ENCODE results near the gene CYP24A1. TPM values are rescaled to one million over a fixed set of nuclear protein-coding genes. Genes with fewer than 3 reads are reported as not detected.

Gene CYP24A1
- total RNA-seq, 4 donors from 2014 or later = 0.69 TPM; not detected in 3

DNA sequence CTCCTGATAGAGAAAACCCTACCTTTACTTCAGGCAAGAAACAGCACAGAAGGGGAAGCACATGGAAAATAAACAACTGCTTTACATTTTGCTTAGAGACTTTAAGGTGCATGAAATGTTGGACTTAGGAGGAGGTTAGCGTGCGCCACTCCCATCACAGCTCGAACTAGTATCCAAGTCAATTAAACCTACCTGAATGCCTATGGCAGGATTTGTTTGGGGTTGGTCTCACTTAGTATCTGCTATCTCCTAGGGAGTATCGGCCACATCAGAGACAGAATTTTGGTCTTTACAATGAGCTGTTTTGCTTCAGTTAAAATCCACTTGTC is 12.0 kb downstream of the CYP24A1 start:
- Histone ChIP-seq H3K4me1 (no peaks in the 10 kb centered on the region), H3K4me3 (no peak overlapping the region), H3K9me3 (no peaks in the 10 kb centered on the region), H3K36me3 (no peaks in the 10 kb centered on the region), H3K27ac (no peak overlapping the region), H3K27me3 (peaks cover 49% of the 10 kb centered on the region)
- 72 to 100% methylated on average over 3 to 4 of the region's 4 CpGs for WGBS, 2 donors (ENCODE audit: low coverage in 1 of 2)
- ATAC-seq = no peak
- TF ChIP-seq EP300 (IDR thresholded peaks at IDR 0.05) (no peak), POLR2A (IDR thresholded peaks at IDR 0.05) (no peak), POLR2AphosphoS5 (IDR thresholded peaks at IDR 0.05) (no peak)
- TF ChIP-seq, protein P1, sequence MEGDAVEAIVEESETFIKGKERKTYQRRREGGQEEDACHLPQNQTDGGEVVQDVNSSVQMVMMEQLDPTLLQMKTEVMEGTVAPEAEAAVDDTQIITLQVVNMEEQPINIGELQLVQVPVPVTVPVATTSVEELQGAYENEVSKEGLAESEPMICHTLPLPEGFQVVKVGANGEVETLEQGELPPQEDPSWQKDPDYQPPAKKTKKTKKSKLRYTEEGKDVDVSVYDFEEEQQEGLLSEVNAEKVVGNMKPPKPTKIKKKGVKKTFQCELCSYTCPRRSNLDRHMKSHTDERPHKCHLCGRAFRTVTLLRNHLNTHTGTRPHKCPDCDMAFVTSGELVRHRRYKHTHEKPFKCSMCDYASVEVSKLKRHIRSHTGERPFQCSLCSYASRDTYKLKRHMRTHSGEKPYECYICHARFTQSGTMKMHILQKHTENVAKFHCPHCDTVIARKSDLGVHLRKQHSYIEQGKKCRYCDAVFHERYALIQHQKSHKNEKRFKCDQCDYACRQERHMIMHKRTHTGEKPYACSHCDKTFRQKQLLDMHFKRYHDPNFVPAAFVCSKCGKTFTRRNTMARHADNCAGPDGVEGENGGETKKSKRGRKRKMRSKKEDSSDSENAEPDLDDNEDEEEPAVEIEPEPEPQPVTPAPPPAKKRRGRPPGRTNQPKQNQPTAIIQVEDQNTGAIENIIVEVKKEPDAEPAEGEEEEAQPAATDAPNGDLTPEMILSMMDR (IDR thresholded peaks at IDR 0.05) = no peak

DNA sequence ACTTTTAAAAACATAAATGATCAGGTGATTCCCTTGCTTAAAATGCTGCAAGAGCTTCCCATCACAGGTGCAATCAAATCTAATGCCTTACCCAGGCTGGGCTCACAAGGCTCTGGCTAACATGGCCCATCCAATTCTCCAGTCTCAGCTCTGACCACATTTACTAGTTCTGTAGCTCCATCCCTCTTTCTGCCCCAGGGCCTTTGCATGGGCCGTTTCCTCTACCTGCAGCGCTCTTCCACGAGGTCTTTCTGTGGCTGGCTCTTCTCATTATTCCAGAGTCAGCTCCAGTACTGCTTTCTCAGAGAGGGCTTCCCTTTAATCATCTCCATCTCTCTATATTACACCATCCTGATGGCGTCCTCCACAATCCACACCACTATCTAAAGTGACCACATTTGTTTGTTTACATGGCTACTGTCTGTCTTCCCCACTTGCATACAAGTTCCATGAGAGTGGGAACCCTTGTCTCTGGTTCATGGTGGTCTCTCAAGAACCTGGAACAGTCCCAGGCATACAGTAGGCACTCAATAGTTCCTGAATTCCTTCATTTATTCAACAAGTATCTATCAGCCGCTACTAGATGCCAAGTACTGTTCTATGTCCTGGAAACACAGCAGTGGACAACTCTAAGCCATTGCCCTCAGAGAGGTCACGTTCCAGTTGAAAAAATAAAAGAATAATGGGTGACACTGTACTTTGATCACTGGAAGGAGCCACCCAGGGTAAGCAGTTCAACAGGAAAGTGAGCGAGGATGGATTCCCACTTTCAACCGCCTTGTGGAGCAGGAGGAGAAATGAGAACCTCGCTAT is 12.6 kb downstream of the CYP24A1 start:
- no peaks in the 10 kb centered on the region for H3K9me3 ChIP-seq
- H3K4me3 ChIP-seq = no peak overlapping the region
- WGBS, 2 donors (ENCODE audit: low coverage in 1 of 2) = 73 to 88% methylated on average over 3 to 9 of the region's 9 CpGs
- ATAC-seq = no peak
- no peak for TF ChIP-seq POLR2AphosphoS5 (IDR thresholded peaks at IDR 0.05)
- TF ChIP-seq POLR2A (IDR thresholded peaks at IDR 0.05) = no peak
- TF ChIP-seq, protein P1 (IDR thresholded peaks at IDR 0.05) = no peak
- no peak for TF ChIP-seq EP300 (IDR thresholded peaks at IDR 0.05)
- H3K4me1 ChIP-seq = no peaks in the 10 kb centered on the region
- peaks cover 44% of the 10 kb centered on the region for H3K27me3 ChIP-seq
- no peaks in the 10 kb centered on the region for H3K36me3 ChIP-seq
- H3K27ac ChIP-seq = no peak overlapping the region

DNA sequence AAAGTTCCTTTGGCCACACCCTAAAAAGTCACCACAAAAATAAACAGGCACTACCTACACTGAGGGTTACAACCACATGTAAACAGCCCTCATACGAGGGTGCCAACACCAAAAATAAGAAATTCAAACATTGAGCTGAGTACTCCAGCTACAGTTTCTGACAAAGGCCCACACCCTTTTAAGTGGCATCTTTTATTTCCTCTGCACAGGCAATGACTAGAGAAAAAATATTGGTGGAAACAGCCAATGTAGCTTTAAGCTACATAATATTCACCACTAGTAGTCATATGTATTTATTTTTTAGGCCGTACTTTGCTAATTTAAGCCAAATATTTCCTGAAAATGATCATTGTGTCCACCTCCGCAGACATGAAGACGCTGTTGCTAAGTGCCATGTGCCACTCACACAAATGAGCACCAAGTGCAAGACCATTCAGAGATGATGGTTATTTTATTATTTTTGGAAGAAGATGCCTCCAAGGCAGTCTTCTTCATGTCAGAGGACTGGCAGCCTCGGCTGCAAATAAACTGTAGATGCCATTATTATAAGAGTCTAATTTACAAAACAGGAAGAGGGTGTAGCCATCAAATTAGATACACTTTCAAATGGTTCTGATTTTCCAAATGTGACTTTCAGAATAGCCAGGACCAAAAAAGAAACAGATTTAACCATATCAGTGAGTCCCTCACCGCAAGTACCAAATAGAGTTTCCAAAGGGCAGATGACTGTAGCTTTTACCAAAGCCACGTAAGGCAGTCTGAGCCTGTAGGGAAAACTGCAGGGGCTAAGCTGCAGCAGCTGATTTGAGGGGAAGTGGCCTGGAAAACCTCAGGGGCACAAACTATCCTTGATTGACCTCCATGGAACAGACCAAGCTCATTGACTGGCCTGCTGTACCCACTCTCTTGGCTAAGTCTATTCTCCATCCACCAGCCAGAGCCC is 13.4 kb downstream of the CYP24A1 start:
- no peak overlapping the region for H3K4me3 ChIP-seq
- WGBS, 2 donors (ENCODE audit: low coverage in 1 of 2) = 64 to 65% methylated on average over 6 to 7 of the region's 7 CpGs
- H3K27me3 ChIP-seq = peaks cover 35% of the 10 kb centered on the region
- no peak overlapping the region for H3K27ac ChIP-seq
- no peaks in the 10 kb centered on the region for H3K9me3 ChIP-seq
- H3K4me1 ChIP-seq = no peaks in the 10 kb centered on the region
- TF ChIP-seq, protein P1 (IDR thresholded peaks at IDR 0.05) = no peak
- no peak for TF ChIP-seq POLR2A (IDR thresholded peaks at IDR 0.05)
- TF ChIP-seq EP300 (IDR thresholded peaks at IDR 0.05) = no peak
- TF ChIP-seq POLR2AphosphoS5 (IDR thresholded peaks at IDR 0.05) = no peak
- no peak for ATAC-seq
- H3K36me3 ChIP-seq = no peaks in the 10 kb centered on the region

GRCh38 chr20:54158856-54159418 is 14.8 kb downstream of the CYP24A1 start:
- H3K27me3 ChIP-seq = peaks cover 23% of the 10 kb centered on the region
- H3K4me1 ChIP-seq = no peaks in the 10 kb centered on the region
- 84 to 85% methylated on average over 5 to 8 of the region's 8 CpGs for WGBS, 2 donors (ENCODE audit: low coverage in 1 of 2)
- H3K9me3 ChIP-seq = no peaks in the 10 kb centered on the region
- H3K4me3 ChIP-seq = no peak overlapping the region
- TF ChIP-seq POLR2AphosphoS5 (IDR thresholded peaks at IDR 0.05) (no peak), POLR2A (IDR thresholded peaks at IDR 0.05) (no peak), EP300 (IDR thresholded peaks at IDR 0.05) (no peak)
- TF ChIP-seq, protein P1 (IDR thresholded peaks at IDR 0.05) = no peak
- H3K27ac ChIP-seq = no peak overlapping the region
- no peaks in the 10 kb centered on the region for H3K36me3 ChIP-seq
- ATAC-seq = no peak

All from gastroesophageal sphincter (tissue), 4 donors.